Body of pancreas (tissue), 4 donors: ENCODE measurements around the gene SOD1.

Experiments
- POLR2A ChIP-seq, 3 donors: fragments of 450-650 bp; IDR thresholded peaks; one replicate each; pipeline ENCODE4 v1.6.1; 2016; ENCODE audit warnings: antibody characterized with exemption in 3 of 3, mild to moderate bottlenecking in 2 of 3
- TF ChIP-seq, protein P1 (sequence below), 7 experiments: fragments of 450-650 bp in 4 of 7; fragments of 200-600 bp in 3 of 7; sonication (generic) in 3 of 7; IDR thresholded peaks; one replicate each; pipeline ENCODE4 v1.5.1; 2016 to 2019; ENCODE audit warnings: antibody characterized with exemption in 7 of 7

DNA sequence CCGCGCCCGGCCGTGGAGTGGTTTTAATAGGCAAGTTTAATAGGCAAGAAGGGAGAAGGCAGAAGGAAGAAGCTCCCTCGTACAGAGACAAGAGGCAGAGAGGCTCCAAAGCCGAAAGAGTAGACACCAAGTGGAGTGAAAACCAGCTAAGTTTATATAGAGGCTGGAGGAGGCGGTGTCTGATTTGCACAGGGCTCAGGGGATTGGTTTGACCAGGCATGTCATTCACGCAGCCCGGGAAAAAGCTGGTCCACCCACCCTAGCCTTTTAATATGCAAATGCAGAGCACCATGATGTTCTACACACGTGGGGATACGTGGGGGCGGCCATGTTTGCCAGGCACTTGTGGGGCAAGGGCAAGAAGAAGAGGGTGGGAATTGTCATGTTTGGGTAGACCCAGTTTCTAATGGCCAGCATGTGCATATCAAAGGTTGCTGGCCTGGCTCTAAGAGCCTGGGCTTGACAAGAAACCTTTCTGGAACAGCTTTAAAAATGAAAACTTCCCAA is 18.0 kb upstream of the SOD1 start:
- TF ChIP-seq, protein P1, sequence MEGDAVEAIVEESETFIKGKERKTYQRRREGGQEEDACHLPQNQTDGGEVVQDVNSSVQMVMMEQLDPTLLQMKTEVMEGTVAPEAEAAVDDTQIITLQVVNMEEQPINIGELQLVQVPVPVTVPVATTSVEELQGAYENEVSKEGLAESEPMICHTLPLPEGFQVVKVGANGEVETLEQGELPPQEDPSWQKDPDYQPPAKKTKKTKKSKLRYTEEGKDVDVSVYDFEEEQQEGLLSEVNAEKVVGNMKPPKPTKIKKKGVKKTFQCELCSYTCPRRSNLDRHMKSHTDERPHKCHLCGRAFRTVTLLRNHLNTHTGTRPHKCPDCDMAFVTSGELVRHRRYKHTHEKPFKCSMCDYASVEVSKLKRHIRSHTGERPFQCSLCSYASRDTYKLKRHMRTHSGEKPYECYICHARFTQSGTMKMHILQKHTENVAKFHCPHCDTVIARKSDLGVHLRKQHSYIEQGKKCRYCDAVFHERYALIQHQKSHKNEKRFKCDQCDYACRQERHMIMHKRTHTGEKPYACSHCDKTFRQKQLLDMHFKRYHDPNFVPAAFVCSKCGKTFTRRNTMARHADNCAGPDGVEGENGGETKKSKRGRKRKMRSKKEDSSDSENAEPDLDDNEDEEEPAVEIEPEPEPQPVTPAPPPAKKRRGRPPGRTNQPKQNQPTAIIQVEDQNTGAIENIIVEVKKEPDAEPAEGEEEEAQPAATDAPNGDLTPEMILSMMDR (IDR thresholded peaks at IDR 0.05) = no peak
- no peak for TF ChIP-seq POLR2A (IDR thresholded peaks at IDR 0.05)
